Activated CD4-positive, alpha-beta T cell treated with anti-CD3 and anti-CD28 coated beads for 36 hours (primary cell): ENCODE results near the gene C3orf85. TPM values are rescaled to one million over a fixed set of nuclear protein-coding genes. Genes with fewer than 3 reads are reported as not detected.

ENCODE experiments used
- ATAC-seq: fragments of 200-7000 bp; cut with Tn5 transposase; one replicate; pipeline ENCODE4 v1.10.0; 2021; ENCODE audit warnings: mild to moderate bottlenecking, moderate library complexity
- CTCF ChIA-PET: fragments of 350-600 bp; sonication (Branson Sonifier 250); formaldehyde crosslinking; loops from one replicate; lab custom pipeline; 2021; ENCODE audit warnings: antibody characterized with exemption; lab: Charles Lee
- POLR2A ChIA-PET: fragments of 350-600 bp; sonication (Branson Sonifier 250); formaldehyde crosslinking; loops from one replicate; lab custom pipeline; 2021; ENCODE audit warnings: antibody characterized with exemption, inconsistent platforms; lab: Charles Lee
- DNase-seq: peaks from one replicate; pipeline ENCODE4 v3.0.0-alpha.2; 2020
- H3K27ac Mint-ChIP-seq: one replicate; pipeline ENCODE4 v1.8.0; 2021; ENCODE audit warnings: mixed read lengths
- H3K27me3 Mint-ChIP-seq: one replicate; pipeline ENCODE4 v1.8.0; 2021; ENCODE audit warnings: mixed read lengths
- H3K36me3 Mint-ChIP-seq: one replicate; pipeline ENCODE4 v1.8.0; 2021; ENCODE audit warnings: low read depth, mixed read lengths
- H3K4me1 Mint-ChIP-seq: one replicate; pipeline ENCODE4 v1.8.0; 2021; ENCODE audit warnings: mixed read lengths
- H3K4me3 Mint-ChIP-seq: one replicate; pipeline ENCODE4 v1.8.0; 2021; ENCODE audit warnings: mild to moderate bottlenecking, moderate library complexity, mixed read lengths
- H3K9me3 Mint-ChIP-seq: one replicate; pipeline ENCODE4 v1.8.0; 2021; ENCODE audit warnings: low read depth, mixed read lengths
- intact Hi-C, 2 experiments: fragments of 100-400 bp; cut with DNase I in 1 of 2; cut with micrococcal nuclease in 1 of 2; formaldehyde crosslinking; loops; one replicate each; pipeline versions ENCODE4 v1.14.2 to v1.15.1; 2022 to 2024; cut with DNase I, micrococcal nuclease
- total RNA-seq, 2 experiments: library from RNA; stranded (reverse); gene quantifications; one replicate each; pipeline ENCODE4 v1.2.3, GENCODE V29; 2021

Gene C3orf85
- total RNA-seq, 2 experiments from 2014 or later, result not detected

DNA sequence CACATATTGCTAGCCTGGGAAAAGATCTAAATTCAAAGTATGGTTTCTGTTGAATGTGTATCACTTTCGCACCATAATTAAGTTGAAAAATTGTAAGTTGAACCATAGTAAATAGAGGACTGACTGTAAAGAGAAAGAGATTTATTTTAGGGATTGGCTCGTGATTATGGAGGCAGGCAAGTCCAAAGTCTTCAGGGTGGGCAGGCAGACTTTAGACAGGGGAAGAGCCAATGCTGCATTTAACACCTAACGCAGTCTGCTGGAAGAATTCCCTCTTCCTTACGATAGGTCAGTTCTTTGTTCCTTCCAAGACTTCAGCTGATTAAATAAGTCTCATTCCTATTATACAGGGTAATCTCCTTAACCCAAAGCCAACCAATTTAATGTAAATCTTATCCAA lies 15.8 kb downstream of the C3orf85 start:
- intact Hi-C loops, result no loop called here
- POLR2A ChIA-PET, result no interaction called here
- ATAC-seq (no peak), DNase-seq (no peak)
- no peaks in the 10 kb centered on the region for H3K27me3 Mint-ChIP-seq
- CTCF ChIA-PET, result interaction anchor here (0.6 kb wide), 1 partner anchor 23 kb away, joined by 3 read pairs; no protein-coding TSS in a partner anchor
- no peaks in the 10 kb centered on the region for H3K4me1 Mint-ChIP-seq
- H3K4me3 Mint-ChIP-seq, result no peak overlapping the region
- no peaks in the 10 kb centered on the region for H3K36me3 Mint-ChIP-seq
- no peak overlapping the region for H3K27ac Mint-ChIP-seq
- H3K9me3 Mint-ChIP-seq, result no peaks in the 10 kb centered on the region

- ATAC-seq (no peak), DNase-seq (no peak)
- POLR2A ChIA-PET, result no interaction called here
- Mint-ChIP-seq H3K27me3 (no peaks in the 10 kb centered on the region), H3K4me3 (no peak overlapping the region), H3K4me1 (no peaks in the 10 kb centered on the region), H3K27ac (no peak overlapping the region), H3K9me3 (no peaks in the 10 kb centered on the region), H3K36me3 (no peaks in the 10 kb centered on the region)
- intact Hi-C loops, result no loop called here
- CTCF ChIA-PET, result no interaction called here
Measured at GRCh38 chr3:109154979-109155378, 18.5 kb downstream of the C3orf85 start.

- Mint-ChIP-seq H3K27me3 (no peaks in the 10 kb centered on the region), H3K9me3 (no peaks in the 10 kb centered on the region), H3K4me3 (no peak overlapping the region), H3K36me3 (no peaks in the 10 kb centered on the region), H3K4me1 (no peaks in the 10 kb centered on the region), H3K27ac (no peak overlapping the region)
- intact Hi-C loops, result no loop called here
- DNase-seq (no peak), ATAC-seq (no peak)
- ChIA-PET CTCF (no interaction called here), POLR2A (no interaction called here)
Measured at GRCh38 chr3:109155828-109156227, 19.3 kb downstream of the C3orf85 start.

DNA sequence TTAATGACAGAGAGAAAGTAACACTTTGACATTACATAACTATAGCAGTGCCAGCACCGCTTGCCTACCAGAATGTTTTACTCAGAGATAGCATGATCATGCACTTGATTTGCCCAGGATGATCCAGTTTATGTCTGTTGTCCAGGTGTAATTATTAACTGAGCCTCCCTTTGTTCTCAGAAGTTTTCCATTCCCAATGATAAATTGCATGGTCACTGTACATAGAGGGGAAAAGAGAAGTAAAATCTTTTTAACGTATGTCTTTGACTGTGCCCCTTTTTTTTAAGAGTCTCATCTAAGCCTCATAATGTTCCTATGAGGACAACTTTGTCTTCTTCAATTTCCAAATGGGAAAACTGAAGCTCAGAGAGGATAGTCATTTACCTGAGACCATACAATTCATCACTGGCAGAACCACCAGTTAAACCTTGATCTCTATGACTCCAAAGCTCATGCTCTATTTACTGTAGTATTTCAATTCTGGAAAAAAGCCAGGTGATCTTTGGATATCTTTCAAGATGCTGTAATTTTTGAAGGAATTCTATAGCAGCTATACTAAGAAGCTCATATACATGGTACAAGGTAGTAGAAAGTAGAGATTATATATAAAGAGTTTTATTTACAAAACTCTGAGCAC lies 25.1 kb downstream of the C3orf85 start:
- intact Hi-C loops, result no loop called here
- CTCF ChIA-PET, result no interaction called here
- ATAC-seq, result no peak
- Mint-ChIP-seq H3K4me1 (no peaks in the 10 kb centered on the region), H3K27ac (no peak overlapping the region), H3K36me3 (no peaks in the 10 kb centered on the region), H3K4me3 (no peak overlapping the region), H3K27me3 (peaks cover 4% of the 10 kb centered on the region), H3K9me3 (no peaks in the 10 kb centered on the region)
- DNase-seq, result no peak
- POLR2A ChIA-PET, result no interaction called here

GRCh38 chr3:109165905-109166304 lies 29.4 kb downstream of the C3orf85 start:
- Mint-ChIP-seq H3K36me3 (no peaks in the 10 kb centered on the region), H3K4me1 (no peaks in the 10 kb centered on the region), H3K27me3 (peaks cover 7% of the 10 kb centered on the region), H3K9me3 (no peaks in the 10 kb centered on the region), H3K4me3 (no peak overlapping the region), H3K27ac (no peak overlapping the region)
- DNase-seq (no peak), ATAC-seq (no peak)
- intact Hi-C loops, result no loop called here
- ChIA-PET POLR2A (no interaction called here), CTCF (no interaction called here)

- ChIA-PET CTCF (interaction anchor here (0.6 kb wide), 1 partner anchor 17 kb away, joined by 4 read pairs; no protein-coding TSS in a partner anchor), POLR2A (interaction anchor here (0.5 kb wide), 1 partner anchor 18 kb away, joined by 3 read pairs; no protein-coding TSS in a partner anchor)
- no peak for ATAC-seq
- no peak overlapping the region for H3K4me3 Mint-ChIP-seq
- H3K36me3 Mint-ChIP-seq, result no peaks in the 10 kb centered on the region
- no peak for DNase-seq
- no peaks in the 10 kb centered on the region for H3K4me1 Mint-ChIP-seq
- H3K27ac Mint-ChIP-seq, result no peak overlapping the region
- H3K9me3 Mint-ChIP-seq, result no peaks in the 10 kb centered on the region
- intact Hi-C loops, result no loop called here
- peaks cover 4% of the 10 kb centered on the region for H3K27me3 Mint-ChIP-seq
Measured at GRCh38 chr3:109171479-109171878, 35.0 kb downstream of the C3orf85 start.

DNA sequence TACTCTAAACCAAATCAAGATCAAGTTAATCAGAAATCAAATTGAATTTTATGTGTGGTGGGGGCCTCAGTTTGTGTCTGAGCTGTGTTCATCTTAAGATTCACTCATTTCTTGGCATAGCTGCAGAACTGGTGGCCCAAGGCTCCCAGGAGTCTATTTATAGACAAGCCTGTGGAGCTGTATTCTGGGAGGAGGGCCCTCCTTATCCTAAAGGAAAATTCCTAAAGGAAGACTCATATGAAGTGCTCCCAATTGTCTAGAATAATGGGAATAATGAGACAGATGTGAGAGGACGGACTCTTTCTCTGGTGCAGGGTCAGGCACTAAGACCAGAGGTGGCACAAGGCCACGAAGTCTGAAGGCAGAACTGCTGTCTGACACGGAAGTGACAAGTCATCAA lies 38.9 kb downstream of the C3orf85 start:
- H3K4me3 Mint-ChIP-seq, result no peak overlapping the region
- H3K9me3 Mint-ChIP-seq, result no peaks in the 10 kb centered on the region
- CTCF ChIA-PET, result interaction anchor here (0.7 kb wide), 1 partner anchor 149 kb away, joined by 3 read pairs; no protein-coding TSS in a partner anchor
- H3K36me3 Mint-ChIP-seq, result no peaks in the 10 kb centered on the region
- ATAC-seq (no peak), DNase-seq (no peak)
- H3K27me3 Mint-ChIP-seq, result peaks cover 2% of the 10 kb centered on the region
- H3K27ac Mint-ChIP-seq, result no peak overlapping the region
- POLR2A ChIA-PET, result no interaction called here
- intact Hi-C loops, result loop anchor here in 1 of 2 experiments (5.0 kb wide), 1 partner anchor 47 kb away; no protein-coding TSS in a partner anchor
- H3K4me1 Mint-ChIP-seq, result no peaks in the 10 kb centered on the region

DNA sequence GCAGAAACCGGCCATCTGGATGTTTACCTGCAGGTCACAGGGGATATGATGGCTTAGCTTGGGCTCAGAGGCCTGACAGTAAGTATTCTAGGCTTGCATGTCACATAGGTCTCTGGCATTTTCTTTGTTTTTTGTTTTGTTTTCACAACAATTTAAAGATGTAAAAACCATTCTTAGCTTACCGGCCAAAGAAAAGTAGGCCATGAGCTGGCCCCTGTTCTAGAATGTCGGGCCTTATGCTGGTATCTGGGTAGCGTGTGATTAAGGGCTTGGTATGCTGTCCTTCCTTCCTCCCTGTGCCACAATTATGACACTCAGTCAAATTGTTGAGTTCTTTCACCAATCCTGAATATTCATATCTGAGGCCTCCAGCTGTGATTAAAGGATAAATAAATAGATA lies 40.2 kb downstream of the C3orf85 start:
- H3K4me3 Mint-ChIP-seq, result no peak overlapping the region
- H3K9me3 Mint-ChIP-seq, result no peaks in the 10 kb centered on the region
- no peak overlapping the region for H3K27ac Mint-ChIP-seq
- ChIA-PET CTCF (no interaction called here), POLR2A (no interaction called here)
- H3K36me3 Mint-ChIP-seq, result no peaks in the 10 kb centered on the region
- ATAC-seq (no peak), DNase-seq (no peak)
- H3K4me1 Mint-ChIP-seq, result no peaks in the 10 kb centered on the region
- peaks cover 2% of the 10 kb centered on the region for H3K27me3 Mint-ChIP-seq
- intact Hi-C loops, result loop anchor here in 1 of 2 experiments (5.0 kb wide), 1 partner anchor 46 kb away; no protein-coding TSS in a partner anchor

GRCh38 chr3:109177908-109178307 lies 41.4 kb downstream of the C3orf85 start:
- ChIA-PET CTCF (no interaction called here), POLR2A (no interaction called here)
- no peak overlapping the region for H3K27ac Mint-ChIP-seq
- no peak for ATAC-seq
- H3K4me1 Mint-ChIP-seq, result no peaks in the 10 kb centered on the region
- H3K4me3 Mint-ChIP-seq, result no peak overlapping the region
- no peak for DNase-seq
- peaks cover 3% of the 10 kb centered on the region for H3K27me3 Mint-ChIP-seq
- intact Hi-C loops, result loop anchor here in 1 of 2 experiments (5.0 kb wide), 1 partner anchor 44 kb away; no protein-coding TSS in a partner anchor
- H3K36me3 Mint-ChIP-seq, result no peaks in the 10 kb centered on the region
- no peaks in the 10 kb centered on the region for H3K9me3 Mint-ChIP-seq

GRCh38 chr3:109178708-109179107 lies 42.2 kb downstream of the C3orf85 start:
- ATAC-seq, result no peak
- ChIA-PET CTCF (no interaction called here), POLR2A (no interaction called here)
- no peak for DNase-seq
- H3K4me1 Mint-ChIP-seq, result no peaks in the 10 kb centered on the region
- intact Hi-C loops, result loop anchor here in 1 of 2 experiments (5.0 kb wide), 1 partner anchor 44 kb away; no protein-coding TSS in a partner anchor
- H3K27ac Mint-ChIP-seq, result no peak overlapping the region
- H3K27me3 Mint-ChIP-seq, result peaks cover 3% of the 10 kb centered on the region
- no peaks in the 10 kb centered on the region for H3K36me3 Mint-ChIP-seq
- H3K9me3 Mint-ChIP-seq, result no peaks in the 10 kb centered on the region
- H3K4me3 Mint-ChIP-seq, result no peak overlapping the region

DNA sequence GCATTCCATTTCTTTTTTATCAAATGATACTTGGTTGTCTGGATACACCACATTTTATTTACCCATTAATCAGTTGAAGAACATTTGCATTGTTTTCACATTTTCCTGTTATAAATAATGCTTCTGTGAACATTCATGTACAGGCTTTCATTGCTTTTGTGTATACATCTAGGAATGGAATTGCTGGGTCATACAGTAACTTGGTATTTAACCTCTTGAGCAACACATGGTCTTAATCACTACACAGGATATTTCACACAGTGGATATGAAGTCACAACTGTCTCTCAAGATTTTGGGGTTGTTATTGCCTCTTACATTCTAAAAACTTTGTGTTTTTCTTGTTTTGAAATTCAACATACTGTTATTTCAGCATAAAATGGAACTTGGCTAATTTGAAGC lies 48.2 kb downstream of the C3orf85 start:
- no peaks in the 10 kb centered on the region for H3K9me3 Mint-ChIP-seq
- CTCF ChIA-PET, result interaction anchor here (0.5 kb wide), 1 partner anchor 477 kb away, joined by 4 read pairs; no protein-coding TSS in a partner anchor

DNA sequence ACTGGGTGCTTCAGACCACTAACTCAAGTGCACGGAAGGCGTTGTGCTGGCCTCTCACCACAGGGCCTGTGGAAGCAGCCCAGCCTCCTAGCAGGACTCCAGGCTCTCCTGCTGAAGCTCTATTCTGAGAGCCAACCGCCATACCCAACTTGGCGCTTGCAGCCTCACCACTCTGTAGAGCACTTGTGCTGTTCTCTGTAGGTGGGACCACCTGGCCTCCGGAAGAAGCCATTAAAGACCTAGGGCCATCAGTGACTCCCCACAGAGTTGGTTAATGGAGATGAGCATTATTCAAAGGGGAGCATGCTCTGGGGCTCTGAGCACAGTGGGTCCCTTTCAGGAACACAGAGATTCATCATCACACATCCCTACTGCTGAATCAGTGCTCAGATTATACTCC lies 50.9 kb downstream of the C3orf85 start:
- no peaks in the 10 kb centered on the region for H3K4me1 Mint-ChIP-seq
- DNase-seq, result no peak
- no peak overlapping the region for H3K27ac Mint-ChIP-seq
- no peaks in the 10 kb centered on the region for H3K9me3 Mint-ChIP-seq
- H3K36me3 Mint-ChIP-seq, result no peaks in the 10 kb centered on the region
- ATAC-seq, result no peak
- no peak overlapping the region for H3K4me3 Mint-ChIP-seq
- peaks cover 3% of the 10 kb centered on the region for H3K27me3 Mint-ChIP-seq
- intact Hi-C loops, result no loop called here
- ChIA-PET CTCF (no interaction called here), POLR2A (no interaction called here)

More for the DNA sequence above, 48.2 kb downstream of the C3orf85 start:
- no peaks in the 10 kb centered on the region for H3K4me1 Mint-ChIP-seq
- POLR2A ChIA-PET, result no interaction called here
- H3K4me3 Mint-ChIP-seq, result no peak overlapping the region
- H3K36me3 Mint-ChIP-seq, result no peaks in the 10 kb centered on the region
- DNase-seq (no peak), ATAC-seq (no peak)
- no peak overlapping the region for H3K27ac Mint-ChIP-seq
- H3K27me3 Mint-ChIP-seq, result peaks cover 3% of the 10 kb centered on the region
- intact Hi-C loops, result no loop called here
